Measurements from ENCODE around the gene CAMK2D.

DNA sequence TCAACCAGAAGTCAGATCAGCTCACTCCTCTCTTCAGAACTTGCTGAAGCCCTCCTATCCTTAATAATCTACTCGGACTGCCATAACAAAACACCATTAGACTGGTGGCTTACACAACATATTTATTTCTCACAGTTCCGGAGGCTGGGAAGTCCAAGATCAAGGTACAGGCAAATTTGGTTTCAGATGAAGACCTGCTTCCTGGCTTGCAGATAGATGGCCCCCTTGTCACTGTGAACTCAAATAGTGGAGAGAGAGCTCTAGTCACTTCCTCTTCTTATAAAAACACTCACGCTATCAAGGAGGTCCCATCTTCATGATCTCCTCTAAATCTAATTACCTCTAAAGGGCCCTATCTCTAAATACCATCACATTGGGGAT is 125.1 kb downstream of the CAMK2D start:
- TF ChIP-seq EP300 (IDR thresholded peaks at IDR 0.05) (no peak), POLR2A (IDR thresholded peaks at IDR 0.05) (no peak), POLR2AphosphoS5 (IDR thresholded peaks at IDR 0.05) (no peak)
- TF ChIP-seq, protein P1, sequence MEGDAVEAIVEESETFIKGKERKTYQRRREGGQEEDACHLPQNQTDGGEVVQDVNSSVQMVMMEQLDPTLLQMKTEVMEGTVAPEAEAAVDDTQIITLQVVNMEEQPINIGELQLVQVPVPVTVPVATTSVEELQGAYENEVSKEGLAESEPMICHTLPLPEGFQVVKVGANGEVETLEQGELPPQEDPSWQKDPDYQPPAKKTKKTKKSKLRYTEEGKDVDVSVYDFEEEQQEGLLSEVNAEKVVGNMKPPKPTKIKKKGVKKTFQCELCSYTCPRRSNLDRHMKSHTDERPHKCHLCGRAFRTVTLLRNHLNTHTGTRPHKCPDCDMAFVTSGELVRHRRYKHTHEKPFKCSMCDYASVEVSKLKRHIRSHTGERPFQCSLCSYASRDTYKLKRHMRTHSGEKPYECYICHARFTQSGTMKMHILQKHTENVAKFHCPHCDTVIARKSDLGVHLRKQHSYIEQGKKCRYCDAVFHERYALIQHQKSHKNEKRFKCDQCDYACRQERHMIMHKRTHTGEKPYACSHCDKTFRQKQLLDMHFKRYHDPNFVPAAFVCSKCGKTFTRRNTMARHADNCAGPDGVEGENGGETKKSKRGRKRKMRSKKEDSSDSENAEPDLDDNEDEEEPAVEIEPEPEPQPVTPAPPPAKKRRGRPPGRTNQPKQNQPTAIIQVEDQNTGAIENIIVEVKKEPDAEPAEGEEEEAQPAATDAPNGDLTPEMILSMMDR (IDR thresholded peaks at IDR 0.05) = no peak
